ENCODE results near the gene SYTL1.

DNA sequence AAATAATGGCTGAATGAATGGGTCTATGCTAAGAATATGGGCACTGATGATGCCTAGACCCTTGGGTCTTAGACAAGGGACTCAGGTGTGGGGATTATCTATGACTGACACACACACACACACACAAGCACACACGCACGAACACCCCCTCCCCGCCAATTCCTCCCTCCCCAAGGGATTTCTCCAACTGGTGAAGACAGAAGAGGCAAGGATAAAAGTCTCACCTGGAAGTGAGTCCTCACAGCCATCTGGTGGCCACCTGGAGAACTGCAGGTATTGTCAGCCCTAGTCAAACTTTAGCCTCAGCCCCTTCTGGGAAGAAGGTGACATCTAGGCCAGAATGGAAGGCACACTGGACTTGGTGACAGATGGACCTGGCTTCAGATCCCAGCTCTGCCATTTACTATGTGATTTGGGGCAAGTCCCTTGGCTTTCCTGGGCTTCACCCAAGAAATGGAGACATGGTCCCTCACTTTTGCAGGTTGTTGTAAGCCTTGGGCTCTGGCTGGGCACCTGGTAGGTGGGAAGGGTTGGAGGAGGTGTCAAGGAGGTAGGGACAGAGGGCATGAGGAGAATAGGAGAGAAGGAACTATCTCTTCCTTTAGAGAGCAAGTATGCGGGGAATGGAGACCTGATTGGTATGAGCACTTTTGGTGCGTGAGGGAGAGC is 46.6 kb downstream of the SYTL1 start:
- TF ChIP-seq SP1 (IDR thresholded peaks at IDR 0.05; ENCODE audit: low read depth) (no peak), POLR2AphosphoS5 (IDR thresholded peaks at IDR 0.05; ENCODE audit: low read depth, low read length) (no peak), POLR2A (IDR thresholded peaks at IDR 0.05; ENCODE audit: borderline replicate concordance, extremely low read depth, insufficient read depth, insufficient read length) (no peak), EZH2phosphoT487 (IDR thresholded peaks at IDR 0.05; ENCODE audit: borderline replicate concordance) (no peak), CEBPB (IDR thresholded peaks at IDR 0.05; ENCODE audit: low read depth) (no peak), EZH2 (IDR thresholded peaks at IDR 0.05) (no peak)
- TF ChIP-seq, protein P1, sequence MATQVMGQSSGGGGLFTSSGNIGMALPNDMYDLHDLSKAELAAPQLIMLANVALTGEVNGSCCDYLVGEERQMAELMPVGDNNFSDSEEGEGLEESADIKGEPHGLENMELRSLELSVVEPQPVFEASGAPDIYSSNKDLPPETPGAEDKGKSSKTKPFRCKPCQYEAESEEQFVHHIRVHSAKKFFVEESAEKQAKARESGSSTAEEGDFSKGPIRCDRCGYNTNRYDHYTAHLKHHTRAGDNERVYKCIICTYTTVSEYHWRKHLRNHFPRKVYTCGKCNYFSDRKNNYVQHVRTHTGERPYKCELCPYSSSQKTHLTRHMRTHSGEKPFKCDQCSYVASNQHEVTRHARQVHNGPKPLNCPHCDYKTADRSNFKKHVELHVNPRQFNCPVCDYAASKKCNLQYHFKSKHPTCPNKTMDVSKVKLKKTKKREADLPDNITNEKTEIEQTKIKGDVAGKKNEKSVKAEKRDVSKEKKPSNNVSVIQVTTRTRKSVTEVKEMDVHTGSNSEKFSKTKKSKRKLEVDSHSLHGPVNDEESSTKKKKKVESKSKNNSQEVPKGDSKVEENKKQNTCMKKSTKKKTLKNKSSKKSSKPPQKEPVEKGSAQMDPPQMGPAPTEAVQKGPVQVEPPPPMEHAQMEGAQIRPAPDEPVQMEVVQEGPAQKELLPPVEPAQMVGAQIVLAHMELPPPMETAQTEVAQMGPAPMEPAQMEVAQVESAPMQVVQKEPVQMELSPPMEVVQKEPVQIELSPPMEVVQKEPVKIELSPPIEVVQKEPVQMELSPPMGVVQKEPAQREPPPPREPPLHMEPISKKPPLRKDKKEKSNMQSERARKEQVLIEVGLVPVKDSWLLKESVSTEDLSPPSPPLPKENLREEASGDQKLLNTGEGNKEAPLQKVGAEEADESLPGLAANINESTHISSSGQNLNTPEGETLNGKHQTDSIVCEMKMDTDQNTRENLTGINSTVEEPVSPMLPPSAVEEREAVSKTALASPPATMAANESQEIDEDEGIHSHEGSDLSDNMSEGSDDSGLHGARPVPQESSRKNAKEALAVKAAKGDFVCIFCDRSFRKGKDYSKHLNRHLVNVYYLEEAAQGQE (IDR thresholded peaks at IDR 0.05; ENCODE audit: low read depth) = no peak
- TF ChIP-seq, protein P2, sequence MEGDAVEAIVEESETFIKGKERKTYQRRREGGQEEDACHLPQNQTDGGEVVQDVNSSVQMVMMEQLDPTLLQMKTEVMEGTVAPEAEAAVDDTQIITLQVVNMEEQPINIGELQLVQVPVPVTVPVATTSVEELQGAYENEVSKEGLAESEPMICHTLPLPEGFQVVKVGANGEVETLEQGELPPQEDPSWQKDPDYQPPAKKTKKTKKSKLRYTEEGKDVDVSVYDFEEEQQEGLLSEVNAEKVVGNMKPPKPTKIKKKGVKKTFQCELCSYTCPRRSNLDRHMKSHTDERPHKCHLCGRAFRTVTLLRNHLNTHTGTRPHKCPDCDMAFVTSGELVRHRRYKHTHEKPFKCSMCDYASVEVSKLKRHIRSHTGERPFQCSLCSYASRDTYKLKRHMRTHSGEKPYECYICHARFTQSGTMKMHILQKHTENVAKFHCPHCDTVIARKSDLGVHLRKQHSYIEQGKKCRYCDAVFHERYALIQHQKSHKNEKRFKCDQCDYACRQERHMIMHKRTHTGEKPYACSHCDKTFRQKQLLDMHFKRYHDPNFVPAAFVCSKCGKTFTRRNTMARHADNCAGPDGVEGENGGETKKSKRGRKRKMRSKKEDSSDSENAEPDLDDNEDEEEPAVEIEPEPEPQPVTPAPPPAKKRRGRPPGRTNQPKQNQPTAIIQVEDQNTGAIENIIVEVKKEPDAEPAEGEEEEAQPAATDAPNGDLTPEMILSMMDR (IDR thresholded peaks at IDR 0.05 in 2 of 3, conservative IDR thresholded peaks at IDR 0.05 in 1 of 3; ENCODE audit: borderline replicate concordance in 1 of 3, insufficient read depth in 1 of 3, low read depth in 2 of 3, low read length in 2 of 3) = peak; percentile 90 to 96 (median 94)
- TF ChIP-seq, protein P3, sequence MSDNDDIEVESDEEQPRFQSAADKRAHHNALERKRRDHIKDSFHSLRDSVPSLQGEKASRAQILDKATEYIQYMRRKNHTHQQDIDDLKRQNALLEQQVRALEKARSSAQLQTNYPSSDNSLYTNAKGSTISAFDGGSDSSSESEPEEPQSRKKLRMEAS (IDR thresholded peaks at IDR 0.05) = no peak
